Measurements from ENCODE around the gene PCSK9.

GRCh38 chr1:55005351-55006140 lies 33.8 kb upstream of the PCSK9 start:
- no peak for TF ChIP-seq POLR2A (IDR thresholded peaks at IDR 0.05; ENCODE audit: low read length)
- no peak for TF ChIP-seq GATA1 (IDR thresholded peaks at IDR 0.05; ENCODE audit: low read depth, low read length)

Measured in erythroblast (primary cell).